ENCODE results near the gene ENPP5. TPM values are rescaled to one million over a fixed set of nuclear protein-coding genes. Genes with fewer than 3 reads are reported as not detected.

The ENPP5 gene
- total RNA-seq, 1 donor from 2014 or later, result 0.99 TPM

Other genes starting within 250 kb of the ENPP5 start
- gene CLIC5, start 155.1 kb downstream of the ENPP5 start, total RNA-seq, result 4.0 TPM
- 4.6 TPM for gene ENPP4, start 41.0 kb downstream of the ENPP5 start, total RNA-seq

All from skin of body (tissue), 1 donor.